ENCODE measurements around the gene DNAJC9. TPM values are rescaled to one million over a fixed set of nuclear protein-coding genes. Genes with fewer than 3 reads are reported as not detected.

DNAJC9 gene
- total RNA-seq, 2 experiments from 2014 or later: 63.5 to 65.1 TPM

DNA sequence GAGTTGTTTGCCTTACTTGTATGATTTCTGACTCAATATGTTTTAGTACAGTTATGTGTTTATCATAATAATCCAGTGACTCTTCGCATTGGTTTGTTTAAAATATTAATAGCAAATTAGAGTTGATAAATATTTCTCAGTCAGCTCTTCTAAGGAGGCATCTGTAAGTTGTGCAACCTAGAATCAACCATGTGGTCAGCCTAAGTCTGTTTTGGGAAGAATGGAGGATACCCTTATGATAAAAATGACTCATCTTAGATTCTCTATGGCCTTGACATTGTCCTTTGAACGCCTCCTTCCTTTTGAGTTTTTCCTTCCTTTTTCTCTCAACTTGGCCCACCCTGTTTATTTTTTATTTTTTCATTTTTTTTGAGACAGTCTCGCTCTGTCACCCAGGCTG, 18.8 kb downstream of the DNAJC9 start:
- Mint-ChIP-seq H3K4me3 (no peak overlapping the region), H3K27ac (no peak overlapping the region), H3K9me3 (ENCODE audit: low read depth) (no peaks in the 10 kb centered on the region), H3K27me3 (no peaks in the 10 kb centered on the region), H3K4me1 (no peaks in the 10 kb centered on the region), H3K36me3 (peaks cover 16% of the 10 kb centered on the region)
- CTCF ChIA-PET: no interaction called here
- DNase-seq: no peak
- no peak for ATAC-seq

DNA sequence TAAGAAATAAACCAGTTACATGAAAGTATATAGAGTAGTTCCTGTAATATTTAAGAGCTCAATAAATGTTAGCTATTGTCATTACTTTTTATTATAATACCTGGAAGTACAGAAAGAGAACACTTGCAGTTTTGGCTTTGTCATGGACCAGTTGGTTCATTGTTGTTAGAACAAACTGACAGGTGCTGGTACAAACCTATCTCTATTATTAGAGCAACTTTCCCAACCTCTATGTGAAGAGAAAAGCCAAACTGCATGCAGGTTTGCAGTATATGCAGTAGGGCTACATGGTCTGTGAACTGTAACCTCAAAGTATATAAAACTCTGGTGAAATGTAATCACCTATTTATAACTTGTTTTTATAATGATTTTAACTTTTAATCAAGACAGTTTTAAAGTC, 20.4 kb downstream of the DNAJC9 start:
- no peak overlapping the region for H3K4me3 Mint-ChIP-seq
- ATAC-seq (no peak), DNase-seq (no peak)
- no peak overlapping the region for H3K27ac Mint-ChIP-seq
- no peaks in the 10 kb centered on the region for H3K9me3 Mint-ChIP-seq (ENCODE audit: low read depth)
- H3K4me1 Mint-ChIP-seq: no peaks in the 10 kb centered on the region
- CTCF ChIA-PET: no interaction called here
- H3K36me3 Mint-ChIP-seq: peaks cover 12% of the 10 kb centered on the region
- no peaks in the 10 kb centered on the region for H3K27me3 Mint-ChIP-seq

DNA sequence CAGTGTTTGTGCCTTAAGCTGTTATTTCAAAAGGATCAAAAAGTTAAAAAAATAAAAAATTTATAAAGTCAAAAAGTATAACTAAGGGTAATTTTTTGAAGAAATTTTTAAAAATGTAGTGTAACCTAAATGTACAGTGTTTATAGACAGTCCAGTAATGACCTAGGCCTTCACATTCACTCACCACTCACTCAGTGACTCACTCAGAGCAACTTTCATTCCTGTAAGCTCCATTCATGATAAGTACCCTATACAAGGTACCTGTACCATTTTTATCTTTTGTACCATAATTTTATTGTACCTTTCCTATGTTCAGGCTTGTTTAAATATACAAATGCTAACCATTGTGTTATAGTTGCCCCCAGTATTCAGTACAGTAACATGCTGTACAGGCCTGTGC, 21.5 kb downstream of the DNAJC9 start:
- Mint-ChIP-seq H3K27me3 (no peaks in the 10 kb centered on the region), H3K9me3 (ENCODE audit: low read depth) (no peaks in the 10 kb centered on the region), H3K36me3 (peaks cover 8% of the 10 kb centered on the region), H3K4me1 (no peaks in the 10 kb centered on the region), H3K27ac (no peak overlapping the region), H3K4me3 (no peak overlapping the region)
- no peak for DNase-seq
- CTCF ChIA-PET: no interaction called here
- ATAC-seq: no peak

DNA sequence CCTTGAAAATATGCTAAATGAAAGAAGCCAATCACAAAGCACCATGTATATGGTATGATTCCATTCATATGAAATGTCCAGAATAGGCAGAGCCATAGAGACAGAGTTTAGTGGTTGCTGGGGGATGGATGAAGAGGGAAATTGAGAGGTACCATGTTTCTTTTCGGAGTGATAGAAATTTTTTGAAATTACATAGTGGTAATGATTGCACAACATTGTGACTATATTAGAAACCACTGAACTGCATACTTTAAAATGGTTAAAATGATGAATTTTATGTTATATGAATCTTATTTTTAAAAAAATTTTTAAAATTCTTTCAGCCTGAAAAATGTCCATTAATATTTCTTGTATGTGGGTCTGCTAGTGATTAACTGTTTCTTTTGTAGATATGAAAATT, 26.1 kb downstream of the DNAJC9 start:
- Mint-ChIP-seq H3K9me3 (ENCODE audit: low read depth) (no peaks in the 10 kb centered on the region), H3K36me3 (peaks cover 24% of the 10 kb centered on the region), H3K27me3 (no peaks in the 10 kb centered on the region), H3K4me1 (no peaks in the 10 kb centered on the region), H3K4me3 (no peak overlapping the region), H3K27ac (no peak overlapping the region)
- ATAC-seq (no peak), DNase-seq (no peak)
- CTCF ChIA-PET: no interaction called here

DNA sequence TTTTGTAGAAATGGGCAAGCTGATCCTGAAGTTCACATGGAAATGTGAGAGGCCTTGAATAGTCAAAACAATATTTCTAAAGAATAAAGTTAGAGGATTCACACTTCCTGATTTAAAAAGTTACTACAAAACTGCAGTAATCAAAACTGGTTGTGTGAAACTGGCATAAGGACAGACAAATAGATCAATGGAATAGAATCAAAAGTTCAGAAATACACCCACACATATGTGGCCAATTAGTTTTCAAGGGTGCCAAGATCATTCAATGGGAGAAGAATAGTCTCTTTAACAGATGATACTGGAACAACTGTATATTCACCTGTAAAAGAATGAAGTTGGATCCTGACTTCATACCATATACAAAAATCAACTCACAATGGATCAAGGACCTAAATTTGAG, 27.7 kb downstream of the DNAJC9 start:
- no peak for DNase-seq
- no peaks in the 10 kb centered on the region for H3K27me3 Mint-ChIP-seq
- H3K4me3 Mint-ChIP-seq: no peak overlapping the region
- peaks cover 34% of the 10 kb centered on the region for H3K36me3 Mint-ChIP-seq
- no peaks in the 10 kb centered on the region for H3K4me1 Mint-ChIP-seq
- ATAC-seq: no peak
- no peaks in the 10 kb centered on the region for H3K9me3 Mint-ChIP-seq (ENCODE audit: low read depth)
- CTCF ChIA-PET: no interaction called here
- no peak overlapping the region for H3K27ac Mint-ChIP-seq

DNA sequence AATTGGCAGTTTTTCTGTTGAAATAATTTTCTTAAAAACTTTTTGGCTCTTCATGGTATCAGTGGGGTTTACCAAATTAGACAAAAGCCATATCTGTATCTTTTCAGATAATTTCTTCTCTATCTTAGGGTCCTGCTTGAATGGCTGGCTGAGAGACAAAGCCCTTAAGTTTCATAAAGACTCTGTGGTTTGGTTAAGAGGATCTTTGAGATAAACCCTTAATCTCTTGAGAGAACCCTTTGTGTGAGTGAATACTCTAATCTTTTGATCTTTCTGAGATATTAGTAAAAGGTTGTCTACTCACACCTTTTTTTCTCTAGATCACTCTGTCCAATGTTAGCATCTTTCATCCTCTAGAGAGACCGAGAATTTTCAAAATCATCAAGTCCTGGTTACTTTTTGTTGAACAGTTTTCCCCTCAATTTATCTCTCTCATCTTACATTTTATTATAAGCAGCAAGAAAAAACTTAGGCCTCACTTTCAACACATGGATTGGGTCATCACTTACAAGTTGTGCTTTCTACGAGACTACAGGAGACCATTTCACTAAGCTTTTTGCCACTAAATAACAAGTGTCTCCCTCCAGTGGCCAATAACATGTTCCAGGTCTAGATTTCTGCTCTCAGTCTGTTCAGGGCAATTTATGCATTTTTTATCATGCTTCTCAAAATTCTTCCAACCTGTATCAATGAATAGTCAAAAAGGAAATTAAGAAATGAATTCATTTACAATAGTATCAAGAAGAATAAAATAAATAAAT, 28.4 kb downstream of the DNAJC9 start:
- no peak overlapping the region for H3K4me3 Mint-ChIP-seq
- CTCF ChIA-PET: no interaction called here
- H3K36me3 Mint-ChIP-seq: peaks cover 37% of the 10 kb centered on the region
- no peaks in the 10 kb centered on the region for H3K4me1 Mint-ChIP-seq
- H3K27me3 Mint-ChIP-seq: no peaks in the 10 kb centered on the region
- no peaks in the 10 kb centered on the region for H3K9me3 Mint-ChIP-seq (ENCODE audit: low read depth)
- ATAC-seq: no peak
- no peak overlapping the region for H3K27ac Mint-ChIP-seq
- no peak for DNase-seq

DNA sequence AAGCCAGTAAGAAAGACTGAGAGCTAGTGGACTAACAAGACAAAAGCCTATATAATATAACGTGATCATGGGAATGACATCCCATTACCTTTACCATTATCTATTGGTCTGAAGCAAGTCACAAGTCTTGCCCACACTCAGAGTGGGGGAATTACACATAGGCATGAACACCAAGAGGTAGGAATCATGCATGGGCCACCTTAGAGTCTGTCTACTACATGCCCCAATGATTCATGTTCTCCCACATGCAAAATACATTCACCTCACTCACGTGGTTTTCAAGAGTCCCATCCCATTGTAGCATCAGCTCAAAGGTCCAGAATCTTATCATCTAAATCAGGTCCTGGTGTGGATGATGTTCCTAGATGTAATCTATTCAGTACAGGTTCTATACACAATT, 29.4 kb downstream of the DNAJC9 start:
- Mint-ChIP-seq H3K27me3 (no peaks in the 10 kb centered on the region), H3K36me3 (peaks cover 38% of the 10 kb centered on the region), H3K4me3 (no peak overlapping the region), H3K9me3 (ENCODE audit: low read depth) (no peaks in the 10 kb centered on the region), H3K4me1 (no peaks in the 10 kb centered on the region), H3K27ac (no peak overlapping the region)
- CTCF ChIA-PET: interaction anchor here (1.5 kb wide), 1 partner anchor 18 kb away, joined by 3 read pairs; no protein-coding TSS in a partner anchor
- DNase-seq: no peak
- no peak for ATAC-seq

DNA sequence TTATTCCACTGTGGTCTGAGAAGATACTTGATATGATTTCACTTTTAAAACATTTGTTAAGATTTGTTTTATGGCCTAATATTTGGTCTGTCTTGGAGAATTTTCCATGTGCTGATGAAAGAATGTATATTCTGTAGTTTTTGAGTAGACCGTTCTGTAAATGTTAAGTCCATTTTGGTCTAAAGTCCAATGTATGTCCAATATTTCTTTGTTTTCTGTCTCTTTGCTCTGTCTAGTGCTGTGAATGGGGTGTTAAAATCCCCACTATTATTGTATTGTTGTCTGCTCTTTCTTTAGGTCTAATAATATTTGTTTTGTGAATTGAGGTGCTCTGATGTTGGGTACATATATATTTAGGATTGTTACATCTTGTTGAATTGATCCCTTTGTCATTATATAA, 31.3 kb downstream of the DNAJC9 start:
- Mint-ChIP-seq H3K27ac (no peak overlapping the region), H3K4me1 (no peaks in the 10 kb centered on the region), H3K9me3 (ENCODE audit: low read depth) (no peaks in the 10 kb centered on the region), H3K36me3 (peaks cover 40% of the 10 kb centered on the region), H3K4me3 (no peak overlapping the region), H3K27me3 (no peaks in the 10 kb centered on the region)
- CTCF ChIA-PET: interaction anchor here (0.6 kb wide), 1 partner anchor 230 kb away, joined by 3 read pairs; no protein-coding TSS in a partner anchor
- no peak for ATAC-seq
- no peak for DNase-seq

DNA sequence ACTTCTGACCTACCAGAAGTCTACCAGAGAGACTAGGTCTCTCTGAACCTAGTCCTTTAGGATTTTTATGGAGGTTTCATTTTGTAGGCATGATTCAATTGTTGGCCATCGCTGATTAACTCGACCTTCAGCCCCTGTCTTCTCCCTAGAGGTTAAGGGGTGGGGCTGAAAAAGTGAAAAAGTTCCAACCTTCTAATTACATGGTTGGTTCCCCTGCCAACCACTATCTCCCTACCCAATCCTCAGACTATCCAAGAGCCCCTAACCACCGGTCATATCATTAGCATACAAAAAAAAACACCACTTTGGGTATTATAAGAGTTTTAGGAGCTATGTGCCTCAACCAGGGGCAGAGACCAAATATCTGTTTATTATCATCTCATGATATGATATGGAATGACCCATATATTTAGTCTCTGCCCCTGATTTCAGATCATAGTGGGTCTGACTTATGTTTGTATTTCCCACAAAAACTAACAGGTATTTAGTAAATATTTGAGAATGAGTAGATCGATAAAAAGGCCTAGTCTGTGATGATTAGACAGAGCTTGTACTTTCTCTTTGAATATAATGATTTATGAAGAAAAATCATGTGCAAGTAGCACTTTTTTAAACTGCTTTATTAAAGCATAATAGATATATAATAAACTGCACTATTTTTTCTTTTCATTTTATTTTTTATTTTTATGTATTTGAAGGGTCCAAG, 35.8 kb downstream of the DNAJC9 start:
- Mint-ChIP-seq H3K9me3 (ENCODE audit: low read depth) (no peaks in the 10 kb centered on the region), H3K27ac (no peak overlapping the region), H3K4me1 (no peaks in the 10 kb centered on the region), H3K27me3 (no peaks in the 10 kb centered on the region), H3K36me3 (peaks cover 20% of the 10 kb centered on the region), H3K4me3 (no peak overlapping the region)
- CTCF ChIA-PET: no interaction called here
- ATAC-seq (no peak), DNase-seq (no peak)

DNA sequence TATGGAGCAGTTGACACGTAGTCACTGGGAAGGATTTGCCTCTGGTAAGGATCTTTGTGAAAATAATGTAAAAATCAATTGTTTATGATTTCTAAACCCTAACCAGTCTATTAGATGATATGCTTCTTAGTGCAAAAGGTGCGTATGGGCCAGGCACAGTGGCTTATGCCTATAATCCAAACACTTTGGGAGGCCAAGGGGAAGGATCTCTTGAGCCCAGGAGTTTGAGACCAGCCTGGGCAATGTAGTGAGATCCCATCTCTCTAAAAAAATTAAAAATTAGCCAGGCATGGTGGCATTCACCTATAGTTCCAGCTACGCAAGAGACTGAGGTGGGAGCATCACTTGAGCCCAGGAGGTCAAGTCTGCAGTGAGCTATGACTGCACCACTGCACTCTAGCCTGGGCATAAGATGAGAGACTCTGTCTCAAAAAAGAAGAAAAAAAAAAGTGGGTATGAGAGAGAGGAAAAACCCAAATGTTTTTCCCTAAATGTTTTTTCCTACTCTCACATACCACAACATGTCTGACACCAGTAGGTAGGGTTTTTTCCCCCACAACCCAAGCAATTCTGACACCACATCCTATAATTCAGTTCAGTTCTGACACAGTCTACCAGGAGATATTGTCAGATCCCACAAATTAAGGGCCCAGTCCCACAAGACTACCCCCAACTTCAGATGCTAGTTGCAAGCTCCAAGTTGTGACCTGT, 36.5 kb downstream of the DNAJC9 start:
- CTCF ChIA-PET: no interaction called here
- H3K4me1 Mint-ChIP-seq: no peaks in the 10 kb centered on the region
- no peak overlapping the region for H3K4me3 Mint-ChIP-seq
- H3K9me3 Mint-ChIP-seq (ENCODE audit: low read depth): peaks cover 2% of the 10 kb centered on the region
- H3K27me3 Mint-ChIP-seq: no peaks in the 10 kb centered on the region
- peaks cover 18% of the 10 kb centered on the region for H3K36me3 Mint-ChIP-seq
- DNase-seq (no peak), ATAC-seq (no peak)
- no peak overlapping the region for H3K27ac Mint-ChIP-seq

DNA sequence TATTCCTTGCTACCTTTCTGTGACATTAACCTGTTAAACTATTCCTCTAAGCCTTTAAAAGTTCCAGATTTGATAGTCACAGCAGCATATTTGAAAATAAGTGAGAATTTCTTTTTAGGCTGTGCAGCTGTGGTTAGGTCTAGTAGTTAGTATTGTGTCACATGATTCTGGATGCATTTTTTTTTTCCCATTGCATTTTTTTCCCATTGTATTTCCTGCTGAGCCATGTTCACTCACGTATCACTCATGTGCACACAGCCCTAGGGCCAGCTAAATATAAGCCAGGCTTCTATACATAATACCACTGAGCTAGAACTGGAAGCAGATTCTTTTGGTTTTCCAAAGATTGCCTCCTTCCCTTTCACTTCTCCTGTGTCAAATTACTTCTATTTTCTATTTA, 37.4 kb downstream of the DNAJC9 start:
- Mint-ChIP-seq H3K27ac (no peak overlapping the region), H3K4me3 (no peak overlapping the region), H3K36me3 (peaks cover 16% of the 10 kb centered on the region), H3K4me1 (no peaks in the 10 kb centered on the region), H3K9me3 (ENCODE audit: low read depth) (peaks cover 2% of the 10 kb centered on the region), H3K27me3 (no peaks in the 10 kb centered on the region)
- CTCF ChIA-PET: no interaction called here
- ATAC-seq: no peak
- DNase-seq: no peak

DNA sequence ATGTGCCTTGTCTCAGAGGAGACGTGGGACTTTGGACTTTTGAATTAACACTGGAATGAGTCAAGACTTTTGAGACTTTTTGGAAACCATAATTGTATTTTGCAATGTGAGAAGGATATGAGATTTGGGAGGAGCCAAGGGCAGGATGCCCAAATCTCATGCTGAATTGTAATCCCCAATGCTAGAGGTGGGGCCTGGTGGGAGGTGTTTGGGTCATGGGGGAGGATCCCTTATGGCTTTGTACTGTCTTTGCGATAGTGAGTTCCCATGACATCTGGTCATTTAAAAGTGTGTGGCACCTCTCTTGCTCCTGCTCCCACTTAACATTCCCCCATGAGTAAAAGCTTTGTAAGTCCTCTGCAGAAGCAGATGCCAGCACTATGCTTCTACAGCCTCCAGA, 39.2 kb downstream of the DNAJC9 start:
- H3K4me1 Mint-ChIP-seq: no peaks in the 10 kb centered on the region
- ATAC-seq: no peak
- H3K9me3 Mint-ChIP-seq (ENCODE audit: low read depth): peaks cover 2% of the 10 kb centered on the region
- no peak overlapping the region for H3K4me3 Mint-ChIP-seq
- H3K27me3 Mint-ChIP-seq: no peaks in the 10 kb centered on the region
- H3K27ac Mint-ChIP-seq: no peak overlapping the region
- peaks cover 10% of the 10 kb centered on the region for H3K36me3 Mint-ChIP-seq
- DNase-seq: no peak
- CTCF ChIA-PET: no interaction called here

DNA sequence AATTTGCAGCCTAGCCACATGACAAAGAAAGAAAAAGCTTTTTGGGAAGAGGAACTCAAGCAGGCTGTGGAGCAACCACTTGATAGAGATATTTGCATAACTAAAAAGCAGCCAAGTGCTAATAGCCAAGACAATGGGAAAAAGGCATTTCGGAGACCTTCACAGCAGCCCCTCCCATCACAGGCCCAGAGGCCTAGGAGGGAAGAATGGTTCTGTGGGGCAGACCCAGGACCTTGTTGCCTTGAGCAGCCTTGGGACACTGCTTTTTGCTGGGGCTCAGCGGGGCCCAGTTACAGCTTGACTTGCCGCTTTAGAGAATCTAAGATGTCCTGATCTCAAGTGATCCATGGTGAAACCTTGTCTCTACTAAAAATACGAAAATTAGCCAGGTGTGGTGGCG, 40.7 kb downstream of the DNAJC9 start:
- Mint-ChIP-seq H3K27me3 (no peaks in the 10 kb centered on the region), H3K36me3 (peaks cover 7% of the 10 kb centered on the region), H3K4me1 (no peaks in the 10 kb centered on the region), H3K4me3 (no peak overlapping the region), H3K27ac (no peak overlapping the region), H3K9me3 (ENCODE audit: low read depth) (peaks cover 2% of the 10 kb centered on the region)
- no peak for ATAC-seq
- no peak for DNase-seq
- CTCF ChIA-PET: no interaction called here

DNA sequence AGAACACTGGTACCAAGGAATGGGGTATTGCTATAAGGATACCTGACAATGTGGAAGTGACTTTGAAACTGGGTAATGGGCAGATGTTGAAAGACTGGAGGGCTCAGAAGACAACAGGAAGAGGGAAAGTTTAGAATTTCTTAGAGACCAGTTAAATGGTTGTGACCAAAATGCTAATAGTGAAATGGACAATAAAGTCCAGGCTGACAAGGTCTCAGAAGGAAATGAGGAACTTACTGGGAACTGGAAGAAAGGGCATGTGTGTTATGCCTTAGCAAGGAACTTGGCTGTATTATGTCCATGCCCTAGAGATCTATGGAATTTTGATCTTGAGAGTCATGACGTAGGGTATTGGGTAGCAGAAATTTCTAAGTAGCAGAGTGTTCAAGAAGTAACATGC, 41.2 kb downstream of the DNAJC9 start:
- no peak overlapping the region for H3K4me3 Mint-ChIP-seq
- CTCF ChIA-PET: no interaction called here
- no peak for ATAC-seq

More for the DNA sequence above, 41.2 kb downstream of the DNAJC9 start:
- H3K4me1 Mint-ChIP-seq: no peaks in the 10 kb centered on the region
- no peaks in the 10 kb centered on the region for H3K27me3 Mint-ChIP-seq
- peaks cover 2% of the 10 kb centered on the region for H3K9me3 Mint-ChIP-seq (ENCODE audit: low read depth)
- no peak overlapping the region for H3K27ac Mint-ChIP-seq
- no peak for DNase-seq
- H3K36me3 Mint-ChIP-seq: peaks cover 7% of the 10 kb centered on the region

Data from activated CD8-positive, alpha-beta memory T cell treated with anti-CD3 and anti-CD28 coated beads, Interleukin-2, amount 10 ng/mL, durations not matched to agents 7 days and 5 days (primary cell).